SK-N-SH (cell line): Measurements from ENCODE around the gene PKNOX2. TPM values are rescaled to one million over a fixed set of nuclear protein-coding genes. Genes with fewer than 3 reads are reported as not detected.

ENCODE experiments used
- CTCF ChIA-PET: fragments of 300-600, 350-600 bp; formaldehyde crosslinking; extraction: SDS; loops from one replicate; lab custom pipeline; 2021; lab: Yijun Ruan, JAX
- POLR2A ChIA-PET: fragments of 350-600 bp; sonication (Branson Sonifier 250); formaldehyde crosslinking; extraction: SDS; loops from one replicate; lab custom pipeline; 2020; ENCODE audit warnings: antibody characterized with exemption, inconsistent platforms; lab: Yijun Ruan, JAX
- DNase-seq: peaks from one replicate; pipeline ENCODE4 v3.0.0; 2012
- H2AFZ ChIP-seq: fragments of 200-600 bp; sonication (generic); 2 replicates; pipeline ENCODE4 v1.8.1; 2016; ENCODE audit warnings: antibody characterized with exemption, mild to moderate bottlenecking, low read depth
- H3F3A ChIP-seq: fragments of 200-600 bp; sonication (generic); replicated peaks from 2 replicates; pipeline ENCODE3; 2016; ENCODE audit warnings: antibody characterized with exemption, mild to moderate bottlenecking; ENCODE audit not compliant: insufficient read depth
- H3K27ac ChIP-seq, 2 experiments: fragments of 200-500 bp in 1 of 2; fragments of 200-600 bp in 1 of 2; sonication (Bioruptor generic) in 1 of 2; sonication (generic), shearing (Covaris generic) in 1 of 2; 2 replicates each; pipeline versions ENCODE4 v1.5.1 to v1.6.1; 2014 to 2016; ENCODE audit warnings: low read depth in 2 of 2, inconsistent platforms in 1 of 2, low read length in 1 of 2, mild to moderate bottlenecking in 1 of 2, mixed read lengths in 1 of 2
- H3K27me3 ChIP-seq: fragments of 200-600 bp; sonication (generic), shearing (Covaris generic); 2 replicates; pipeline ENCODE4 v1.6.1; 2016; ENCODE audit warnings: mixed run types; ENCODE audit not compliant: insufficient read depth
- H3K36me3 ChIP-seq, 2 experiments: fragments of 200-500 bp in 1 of 2; fragments of 200-600 bp in 1 of 2; sonication (Bioruptor generic) in 1 of 2; sonication (generic) in 1 of 2; replicated peaks in 1 of 2; 2 replicates each; pipeline versions ENCODE3 to v1.5.1; 2014 to 2016; ENCODE audit warnings: low read length in 1 of 2, mild to moderate bottlenecking in 1 of 2; ENCODE audit not compliant: insufficient read depth in 2 of 2, control insufficient read depth in 1 of 2
- H3K4me1 ChIP-seq, 2 experiments: fragments of 200-500 bp in 1 of 2; fragments of 200-600 bp in 1 of 2; sonication (Bioruptor generic) in 1 of 2; sonication (generic), shearing (Covaris generic) in 1 of 2; 2 replicates each; pipeline versions ENCODE4 v1.5.1 to v1.6.1; 2014 to 2016; ENCODE audit warnings: low read depth in 1 of 2, low read length in 1 of 2, mixed run types in 1 of 2; ENCODE audit not compliant: insufficient read depth in 2 of 2, control insufficient read depth in 1 of 2
- H3K4me2 ChIP-seq: fragments of 200-600 bp; sonication (generic), shearing (Covaris generic); 2 replicates; pipeline ENCODE4 v1.6.1; 2017; ENCODE audit warnings: mixed run types
- H3K4me3 ChIP-seq, 2 experiments: fragments of 200-500 bp in 1 of 2; fragments of 200-600 bp in 1 of 2; sonication (Bioruptor generic) in 1 of 2; sonication (generic), shearing (Covaris generic) in 1 of 2; 2 replicates each; pipeline versions ENCODE4 v1.5.1 to v1.8.1; 2014 to 2016; ENCODE audit warnings: low read depth in 2 of 2, inconsistent platforms in 1 of 2, low read length in 1 of 2, mild to moderate bottlenecking in 1 of 2, mixed read lengths in 1 of 2, moderate library complexity in 1 of 2
- H3K79me2 ChIP-seq: fragments of 200-600 bp; sonication (generic); 2 replicates; pipeline ENCODE4 v1.8.1; 2017; ENCODE audit warnings: mild to moderate bottlenecking; ENCODE audit not compliant: insufficient read depth
- H3K9ac ChIP-seq: fragments of 200-600 bp; sonication (generic); 2 replicates; pipeline ENCODE4 v1.6.1; 2017; ENCODE audit warnings: mixed run types
- H3K9me2 ChIP-seq: fragments of 200-600 bp; sonication (generic); 2 replicates; pipeline ENCODE4 v1.6.1; 2017; ENCODE audit warnings: mixed run types
- H3K9me3 ChIP-seq: fragments of 200-600 bp; sonication (generic); 2 replicates; pipeline ENCODE4 v1.6.1; 2017; ENCODE audit warnings: mixed run types, mild to moderate bottlenecking, moderate library complexity
- H4K20me1 ChIP-seq: fragments of 200-600 bp; sonication (generic); 2 replicates; pipeline ENCODE4 v1.6.1; 2017; ENCODE audit warnings: mild to moderate bottlenecking, mixed run types; ENCODE audit not compliant: insufficient read depth
- CHD2 ChIP-seq: fragments of 150-350 bp; IDR thresholded peaks from 2 replicates; pipeline ENCODE4 v1.6.1; 2018; ENCODE audit warnings: low read length; ENCODE audit not compliant: partially characterized antibody
- FOSL2 ChIP-seq: IDR thresholded peaks from 2 replicates; pipeline ENCODE4 v1.4.0; 2012; ENCODE audit warnings: low read depth, mild to moderate bottlenecking, moderate library complexity, borderline replicate concordance
- GATA2 ChIP-seq: sonication (generic); formaldehyde crosslinking; IDR thresholded peaks from 2 replicates; pipeline ENCODE4 v1.5.0; 2020; ENCODE audit warnings: mild to moderate bottlenecking, missing genetic modification reagents
- MEF2A ChIP-seq: IDR thresholded peaks from 2 replicates; pipeline ENCODE4 v1.4.0; 2012; ENCODE audit warnings: low read depth, borderline replicate concordance
- NRF1 ChIP-seq: IDR thresholded peaks from 2 replicates; pipeline ENCODE4 v1.6.1; 2012; ENCODE audit warnings: low read depth, mild to moderate bottlenecking, low read length
- RFX5 ChIP-seq: IDR thresholded peaks from 2 replicates; pipeline ENCODE4 v1.6.1; 2012; ENCODE audit warnings: mild to moderate bottlenecking, improper control_type of control experiment, low read length
- SIN3A ChIP-seq: IDR thresholded peaks from 2 replicates; pipeline ENCODE4 v1.6.1; 2012; ENCODE audit warnings: low read depth, mild to moderate bottlenecking, low read length, moderate library complexity, borderline replicate concordance
- WGBS: methylation state at CpG from one replicate; pipeline ENCODE4 v1.1.6; 2017; ENCODE audit warnings: low lambda C conversion rate; 5-methylcytosine and 5-hydroxymethylcytosine counted together
- polyA plus RNA-seq, 3 experiments: library from polyadenylated mRNA; depleted of rRNA; stranded (reverse); fragments of >200 nt; gene quantifications; 2 replicates each; pipeline ENCODE4 v1.2.3, GENCODE V29; 2012
- TF ChIP-seq, protein P1 (sequence below): IDR thresholded peaks from 2 replicates; pipeline ENCODE4 v1.4.0; 2012; ENCODE audit warnings: low read depth, borderline replicate concordance
- TF ChIP-seq, protein P2 (sequence below): fragments of 150-350 bp; IDR thresholded peaks from 2 replicates; pipeline ENCODE4 v1.6.1; 2016; ENCODE audit warnings: mild to moderate bottlenecking, low read depth, low read length
- TF ChIP-seq, protein P3 (sequence below): IDR thresholded peaks from 2 replicates; pipeline ENCODE4; 2012
- TF ChIP-seq, protein P4 (sequence below): IDR thresholded peaks from 2 replicates; pipeline ENCODE4 v1.6.1; 2012; ENCODE audit warnings: mild to moderate bottlenecking, low read depth, low read length, moderate library complexity
- TF ChIP-seq, protein P5 (sequence below): fragments of 200-600 bp; sonication (generic); IDR thresholded peaks from 2 replicates; pipeline ENCODE4 v1.6.1; 2017; ENCODE audit warnings: antibody characterized with exemption, mild to moderate bottlenecking, moderate library complexity

PKNOX2 gene
- polyA plus RNA-seq, 1 of the 3 experiments (the other 2 are of a cell fraction) = 0.02 TPM

DNA sequence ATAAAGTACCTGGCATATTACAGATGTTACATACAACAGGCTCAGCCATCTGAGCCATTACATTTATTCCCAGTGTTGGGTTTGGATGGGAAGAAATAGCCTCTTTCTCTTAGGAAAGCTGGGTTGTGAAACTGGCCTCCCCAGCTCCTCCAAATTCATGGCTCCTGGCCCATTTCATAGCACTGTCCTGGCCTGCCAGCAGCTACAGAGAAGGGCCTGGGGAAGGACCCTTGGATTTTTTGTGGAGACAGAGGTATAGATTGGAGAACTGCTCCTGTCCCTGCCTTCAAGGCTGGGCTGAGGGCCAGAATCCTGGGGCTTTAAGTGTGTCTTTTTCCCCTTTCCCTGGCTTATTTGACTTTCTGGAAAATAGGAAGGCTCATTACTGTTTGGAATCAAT, 18.0 kb downstream of the PKNOX2 start (continued):
- TF ChIP-seq, protein P1, sequence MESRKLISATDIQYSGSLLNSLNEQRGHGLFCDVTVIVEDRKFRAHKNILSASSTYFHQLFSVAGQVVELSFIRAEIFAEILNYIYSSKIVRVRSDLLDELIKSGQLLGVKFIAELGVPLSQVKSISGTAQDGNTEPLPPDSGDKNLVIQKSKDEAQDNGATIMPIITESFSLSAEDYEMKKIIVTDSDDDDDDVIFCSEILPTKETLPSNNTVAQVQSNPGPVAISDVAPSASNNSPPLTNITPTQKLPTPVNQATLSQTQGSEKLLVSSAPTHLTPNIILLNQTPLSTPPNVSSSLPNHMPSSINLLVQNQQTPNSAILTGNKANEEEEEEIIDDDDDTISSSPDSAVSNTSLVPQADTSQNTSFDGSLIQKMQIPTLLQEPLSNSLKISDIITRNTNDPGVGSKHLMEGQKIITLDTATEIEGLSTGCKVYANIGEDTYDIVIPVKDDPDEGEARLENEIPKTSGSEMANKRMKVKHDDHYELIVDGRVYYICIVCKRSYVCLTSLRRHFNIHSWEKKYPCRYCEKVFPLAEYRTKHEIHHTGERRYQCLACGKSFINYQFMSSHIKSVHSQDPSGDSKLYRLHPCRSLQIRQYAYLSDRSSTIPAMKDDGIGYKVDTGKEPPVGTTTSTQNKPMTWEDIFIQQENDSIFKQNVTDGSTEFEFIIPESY = no peak
- TF ChIP-seq NRF1 = no peak
- TF ChIP-seq, protein P2, sequence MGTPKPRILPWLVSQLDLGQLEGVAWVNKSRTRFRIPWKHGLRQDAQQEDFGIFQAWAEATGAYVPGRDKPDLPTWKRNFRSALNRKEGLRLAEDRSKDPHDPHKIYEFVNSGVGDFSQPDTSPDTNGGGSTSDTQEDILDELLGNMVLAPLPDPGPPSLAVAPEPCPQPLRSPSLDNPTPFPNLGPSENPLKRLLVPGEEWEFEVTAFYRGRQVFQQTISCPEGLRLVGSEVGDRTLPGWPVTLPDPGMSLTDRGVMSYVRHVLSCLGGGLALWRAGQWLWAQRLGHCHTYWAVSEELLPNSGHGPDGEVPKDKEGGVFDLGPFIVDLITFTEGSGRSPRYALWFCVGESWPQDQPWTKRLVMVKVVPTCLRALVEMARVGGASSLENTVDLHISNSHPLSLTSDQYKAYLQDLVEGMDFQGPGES = no peak
- no peak for TF ChIP-seq CHD2
- no peak for TF ChIP-seq SIN3A
- TF ChIP-seq GATA2 (CRISPR knock-in tag) = no peak
- TF ChIP-seq, protein P3, sequence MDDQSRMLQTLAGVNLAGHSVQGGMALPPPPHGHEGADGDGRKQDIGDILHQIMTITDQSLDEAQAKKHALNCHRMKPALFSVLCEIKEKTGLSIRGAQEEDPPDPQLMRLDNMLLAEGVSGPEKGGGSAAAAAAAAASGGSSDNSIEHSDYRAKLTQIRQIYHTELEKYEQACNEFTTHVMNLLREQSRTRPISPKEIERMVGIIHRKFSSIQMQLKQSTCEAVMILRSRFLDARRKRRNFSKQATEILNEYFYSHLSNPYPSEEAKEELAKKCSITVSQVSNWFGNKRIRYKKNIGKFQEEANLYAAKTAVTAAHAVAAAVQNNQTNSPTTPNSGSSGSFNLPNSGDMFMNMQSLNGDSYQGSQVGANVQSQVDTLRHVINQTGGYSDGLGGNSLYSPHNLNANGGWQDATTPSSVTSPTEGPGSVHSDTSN = no peak
- TF ChIP-seq, protein P4, sequence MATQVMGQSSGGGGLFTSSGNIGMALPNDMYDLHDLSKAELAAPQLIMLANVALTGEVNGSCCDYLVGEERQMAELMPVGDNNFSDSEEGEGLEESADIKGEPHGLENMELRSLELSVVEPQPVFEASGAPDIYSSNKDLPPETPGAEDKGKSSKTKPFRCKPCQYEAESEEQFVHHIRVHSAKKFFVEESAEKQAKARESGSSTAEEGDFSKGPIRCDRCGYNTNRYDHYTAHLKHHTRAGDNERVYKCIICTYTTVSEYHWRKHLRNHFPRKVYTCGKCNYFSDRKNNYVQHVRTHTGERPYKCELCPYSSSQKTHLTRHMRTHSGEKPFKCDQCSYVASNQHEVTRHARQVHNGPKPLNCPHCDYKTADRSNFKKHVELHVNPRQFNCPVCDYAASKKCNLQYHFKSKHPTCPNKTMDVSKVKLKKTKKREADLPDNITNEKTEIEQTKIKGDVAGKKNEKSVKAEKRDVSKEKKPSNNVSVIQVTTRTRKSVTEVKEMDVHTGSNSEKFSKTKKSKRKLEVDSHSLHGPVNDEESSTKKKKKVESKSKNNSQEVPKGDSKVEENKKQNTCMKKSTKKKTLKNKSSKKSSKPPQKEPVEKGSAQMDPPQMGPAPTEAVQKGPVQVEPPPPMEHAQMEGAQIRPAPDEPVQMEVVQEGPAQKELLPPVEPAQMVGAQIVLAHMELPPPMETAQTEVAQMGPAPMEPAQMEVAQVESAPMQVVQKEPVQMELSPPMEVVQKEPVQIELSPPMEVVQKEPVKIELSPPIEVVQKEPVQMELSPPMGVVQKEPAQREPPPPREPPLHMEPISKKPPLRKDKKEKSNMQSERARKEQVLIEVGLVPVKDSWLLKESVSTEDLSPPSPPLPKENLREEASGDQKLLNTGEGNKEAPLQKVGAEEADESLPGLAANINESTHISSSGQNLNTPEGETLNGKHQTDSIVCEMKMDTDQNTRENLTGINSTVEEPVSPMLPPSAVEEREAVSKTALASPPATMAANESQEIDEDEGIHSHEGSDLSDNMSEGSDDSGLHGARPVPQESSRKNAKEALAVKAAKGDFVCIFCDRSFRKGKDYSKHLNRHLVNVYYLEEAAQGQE = no peak
- TF ChIP-seq RFX5 = no peak

DNA sequence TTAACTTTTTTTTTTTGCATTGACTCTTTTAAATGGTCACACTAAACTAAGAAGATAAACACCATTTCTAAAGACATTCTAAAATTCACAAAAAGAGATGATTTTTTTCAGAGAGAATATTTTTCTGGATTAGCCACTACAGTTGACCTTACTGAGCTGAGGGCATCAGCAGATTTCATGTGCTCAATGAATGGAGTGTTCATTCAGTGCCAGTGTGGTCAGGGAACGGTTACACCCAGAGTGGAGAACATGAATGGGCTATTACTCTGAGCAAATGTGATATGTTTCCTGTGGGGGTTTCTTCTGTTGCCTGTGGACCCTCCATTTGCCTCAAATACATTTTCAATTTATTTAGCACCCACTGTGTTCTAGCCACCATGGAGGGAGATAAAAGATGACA, 19.1 kb downstream of the PKNOX2 start:
- H3K4me1 ChIP-seq = no peaks in the 10 kb centered on the region
- H3K27me3 ChIP-seq = no peaks in the 10 kb centered on the region
- no peaks in the 10 kb centered on the region for H4K20me1 ChIP-seq
- H2AFZ ChIP-seq = no peak overlapping the region
- H3F3A ChIP-seq = no peaks in the 10 kb centered on the region
- no peaks in the 10 kb centered on the region for H3K9me3 ChIP-seq
- ChIA-PET CTCF (interaction anchor here (0.7 kb wide), 1 partner anchor 20 kb away, joined by 3 read pairs; no protein-coding TSS in a partner anchor), POLR2A (no interaction called here)
- no peaks in the 10 kb centered on the region for H3K36me3 ChIP-seq
- no peak overlapping the region for H3K4me2 ChIP-seq
- DNase-seq = no peak
- no peak overlapping the region for H3K4me3 ChIP-seq
- WGBS = 45% methylated on average over 1 of the region's 1 CpG
- H3K9ac ChIP-seq = no peak overlapping the region
- H3K9me2 ChIP-seq = no peaks in the 10 kb centered on the region
- H3K27ac ChIP-seq = no peak overlapping the region
- no peaks in the 10 kb centered on the region for H3K79me2 ChIP-seq
- TF ChIP-seq, protein P1 = no peak
- TF ChIP-seq, protein P3 = no peak
- TF ChIP-seq SIN3A (no peak), FOSL2 (no peak), MEF2A (no peak)
- TF ChIP-seq, protein P5, sequence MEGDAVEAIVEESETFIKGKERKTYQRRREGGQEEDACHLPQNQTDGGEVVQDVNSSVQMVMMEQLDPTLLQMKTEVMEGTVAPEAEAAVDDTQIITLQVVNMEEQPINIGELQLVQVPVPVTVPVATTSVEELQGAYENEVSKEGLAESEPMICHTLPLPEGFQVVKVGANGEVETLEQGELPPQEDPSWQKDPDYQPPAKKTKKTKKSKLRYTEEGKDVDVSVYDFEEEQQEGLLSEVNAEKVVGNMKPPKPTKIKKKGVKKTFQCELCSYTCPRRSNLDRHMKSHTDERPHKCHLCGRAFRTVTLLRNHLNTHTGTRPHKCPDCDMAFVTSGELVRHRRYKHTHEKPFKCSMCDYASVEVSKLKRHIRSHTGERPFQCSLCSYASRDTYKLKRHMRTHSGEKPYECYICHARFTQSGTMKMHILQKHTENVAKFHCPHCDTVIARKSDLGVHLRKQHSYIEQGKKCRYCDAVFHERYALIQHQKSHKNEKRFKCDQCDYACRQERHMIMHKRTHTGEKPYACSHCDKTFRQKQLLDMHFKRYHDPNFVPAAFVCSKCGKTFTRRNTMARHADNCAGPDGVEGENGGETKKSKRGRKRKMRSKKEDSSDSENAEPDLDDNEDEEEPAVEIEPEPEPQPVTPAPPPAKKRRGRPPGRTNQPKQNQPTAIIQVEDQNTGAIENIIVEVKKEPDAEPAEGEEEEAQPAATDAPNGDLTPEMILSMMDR = no peak
